H1 (cell line): ENCODE results near the gene PDE4D. TPM values are rescaled to one million over a fixed set of nuclear protein-coding genes. Genes with fewer than 3 reads are reported as not detected.

Source experiments
- CTCF ChIA-PET: fragments of 300-600 bp; sonication (Branson Sonifier 250); formaldehyde crosslinking; loops from one replicate; lab custom pipeline; 2021; ENCODE audit not compliant: partially characterized antibody; lab: Charles Lee
- POLR2A ChIA-PET: fragments of 300-600 bp; sonication (Branson Sonifier 250); formaldehyde crosslinking; loops from one replicate; lab custom pipeline; 2021; ENCODE audit warnings: inconsistent platforms; ENCODE audit not compliant: partially characterized antibody; lab: Charles Lee
- DNase-seq, 2 experiments: peaks; one replicate each; pipeline versions ENCODE4 v3.0.0 to v3.0.0-alpha.2; 2010 to 2022; ENCODE audit warnings: low spot score in 2 of 2, low read depth in 1 of 2, mixed read lengths in 1 of 2
- FAIRE-seq: peaks from 2 replicates; lab custom pipeline; 2011; peaks lifted over from hg19 to GRCh38; lab: Jason Lieb, UNC
- H2AFZ ChIP-seq: 2 replicates; pipeline ENCODE4 v1.8.1; 2012; ENCODE audit warnings: low read length, inconsistent platforms
- H2AK5ac ChIP-seq: 2 replicates; pipeline ENCODE4 v1.6.1; 2013; ENCODE audit warnings: low read depth, low read length
- H2BK120ac ChIP-seq: replicated peaks from 2 replicates; pipeline ENCODE3; 2013; ENCODE audit warnings: low read depth, low read length, inconsistent platforms
- H2BK12ac ChIP-seq: 2 replicates; pipeline ENCODE4 v1.6.1; 2013; ENCODE audit warnings: low read depth, low read length
- H2BK15ac ChIP-seq: 2 replicates; pipeline ENCODE4 v1.6.1; 2013; ENCODE audit warnings: low read length
- H2BK20ac ChIP-seq: 2 replicates; pipeline ENCODE4 v1.6.1; 2013; ENCODE audit warnings: low read length
- H2BK5ac ChIP-seq: 2 replicates; pipeline ENCODE4 v1.6.1; 2013; ENCODE audit warnings: low read depth, low read length
- H3K14ac ChIP-seq: 2 replicates; pipeline ENCODE4 v1.6.1; 2013; ENCODE audit warnings: inconsistent platforms; ENCODE audit not compliant: insufficient read length
- H3K18ac ChIP-seq: 2 replicates; pipeline ENCODE4 v1.6.1; 2013; ENCODE audit warnings: low read length; ENCODE audit errors: extremely low read depth
- H3K23ac ChIP-seq: 2 replicates; pipeline ENCODE4 v1.6.1; 2013; ENCODE audit warnings: inconsistent platforms; ENCODE audit not compliant: insufficient read length
- H3K23me2 ChIP-seq: 2 replicates; pipeline ENCODE4 v1.6.1; 2013; ENCODE audit warnings: low read depth, low read length
- H3K27ac ChIP-seq: 2 replicates; pipeline ENCODE4 v1.6.1; 2011; ENCODE audit warnings: low read depth, low read length, inconsistent platforms
- H3K27me3 ChIP-seq, 4 experiments: replicated peaks in 1 of 4; 1 replicate in 1 of 4; 2 replicates in 3 of 4; pipeline versions ENCODE4 v1.6.1 to v1.8.1; 2011 to 2013; ENCODE audit warnings: low read length in 3 of 4, mild to moderate bottlenecking in 3 of 4, inconsistent platforms in 2 of 4, mixed read lengths in 2 of 4, moderate library complexity in 1 of 4; ENCODE audit not compliant: control insufficient read depth in 3 of 4, insufficient read depth in 3 of 4; ENCODE audit errors: extremely low read depth in 1 of 4
- H3K36me3 ChIP-seq, 4 experiments: 2 replicates each; pipeline versions ENCODE4 v1.6.1 to v1.8.1; 2011 to 2013; ENCODE audit warnings: mild to moderate bottlenecking in 4 of 4, low read length in 3 of 4, moderate library complexity in 2 of 4, control low read depth in 1 of 4, inconsistent platforms in 1 of 4; ENCODE audit not compliant: insufficient read depth in 4 of 4, control insufficient read depth in 2 of 4
- H3K4ac ChIP-seq: replicated peaks from 2 replicates; pipeline ENCODE3; 2013; ENCODE audit warnings: low read length, low read depth, mixed read lengths, inconsistent platforms; ENCODE audit not compliant: insufficient read length
- H3K4me1 ChIP-seq, 4 experiments: replicated peaks in 1 of 4; 1 replicate in 1 of 4; 2 replicates in 3 of 4; pipeline versions ENCODE4 v1.6.1 to v1.8.1; 2011 to 2013; ENCODE audit warnings: low read length in 3 of 4, inconsistent platforms in 2 of 4, mixed read lengths in 1 of 4; ENCODE audit not compliant: insufficient read depth in 4 of 4, control insufficient read depth in 3 of 4
- H3K4me2 ChIP-seq, 2 experiments: 2 replicates each; pipeline versions ENCODE4 v1.6.1 to v1.8.1; 2011 to 2013; ENCODE audit warnings: low read depth in 2 of 2, low read length in 2 of 2, control low read depth in 1 of 2, inconsistent platforms in 1 of 2, mild to moderate bottlenecking in 1 of 2; ENCODE audit not compliant: insufficient read depth in 1 of 2
- H3K4me3 ChIP-seq, 4 experiments: fragments of 200-600, 300-600 bp in 1 of 4; sonication (generic), shearing (Covaris generic), sonication (Bioruptor Twin) in 1 of 4; 2 replicates each; pipeline versions ENCODE4 v1.5.1 to v1.8.1; 2011 to 2016; ENCODE audit warnings: low read length in 4 of 4, low read depth in 3 of 4, control low read depth in 2 of 4, inconsistent platforms in 2 of 4, mild to moderate bottlenecking in 2 of 4, mixed read lengths in 1 of 4, moderate library complexity in 1 of 4; ENCODE audit not compliant: insufficient read depth in 2 of 4; ENCODE audit errors: extremely low read depth in 1 of 4
- H3K56ac ChIP-seq: replicated peaks from 2 replicates; pipeline ENCODE3; 2013; ENCODE audit warnings: low read depth, mild to moderate bottlenecking, mixed read lengths, low read length, inconsistent platforms; ENCODE audit not compliant: insufficient read length
- H3K79me1 ChIP-seq: 2 replicates; pipeline ENCODE4 v1.6.1; 2013; ENCODE audit warnings: low read depth, low read length, control low read depth
- H3K79me2 ChIP-seq, 2 experiments: 2 replicates each; pipeline versions ENCODE4 v1.6.1 to v1.8.1; 2012 to 2013; ENCODE audit warnings: low read length in 2 of 2, mild to moderate bottlenecking in 2 of 2, inconsistent platforms in 1 of 2; ENCODE audit not compliant: insufficient read depth in 2 of 2, control insufficient read depth in 1 of 2
- H3K9ac ChIP-seq, 4 experiments: replicated peaks in 1 of 4; 1 replicate in 1 of 4; 2 replicates in 3 of 4; pipeline versions ENCODE4 v1.6.1 to v1.8.1; 2011 to 2013; ENCODE audit warnings: low read depth in 3 of 4, low read length in 3 of 4, control low read depth in 2 of 4, mild to moderate bottlenecking in 2 of 4, moderate library complexity in 2 of 4, inconsistent platforms in 1 of 4; ENCODE audit errors: extremely low read depth in 1 of 4
- H3K9me3 ChIP-seq, 2 experiments: 2 replicates each; pipeline versions ENCODE4 v1.6.1 to v1.8.1; 2012 to 2013; ENCODE audit warnings: mild to moderate bottlenecking in 2 of 2, moderate library complexity in 2 of 2, control low read depth in 1 of 2, inconsistent platforms in 1 of 2, low read depth in 1 of 2, low read length in 1 of 2, mixed read lengths in 1 of 2; ENCODE audit not compliant: insufficient read depth in 2 of 2
- H4K20me1 ChIP-seq, 2 experiments: replicated peaks in 1 of 2; 2 replicates each; pipeline versions ENCODE3 to v1.8.1; 2011 to 2013; ENCODE audit warnings: inconsistent platforms in 2 of 2, low read length in 2 of 2, mild to moderate bottlenecking in 1 of 2; ENCODE audit not compliant: insufficient read depth in 2 of 2, control insufficient read depth in 1 of 2
- H4K5ac ChIP-seq: 2 replicates; pipeline ENCODE4 v1.6.1; 2013; ENCODE audit warnings: low read length, low read depth, mixed read lengths, inconsistent platforms; ENCODE audit not compliant: insufficient read length
- H4K8ac ChIP-seq: 2 replicates; pipeline ENCODE4 v1.8.0; 2013; ENCODE audit warnings: mild to moderate bottlenecking, moderate library complexity, low read length, inconsistent platforms; ENCODE audit not compliant: insufficient read depth; ENCODE audit errors: extremely low read depth
- H4K91ac ChIP-seq: replicated peaks from 2 replicates; pipeline ENCODE3; 2013; ENCODE audit warnings: low read length, mixed read lengths, inconsistent platforms; ENCODE audit not compliant: insufficient read length
- E2F6 ChIP-seq: IDR thresholded peaks from 2 replicates; pipeline ENCODE4 v1.6.1; 2012; ENCODE audit warnings: inconsistent platforms
- EP300 ChIP-seq, 2 experiments: IDR thresholded peaks; 1 replicate in 1 of 2; 2 replicates in 1 of 2; pipeline ENCODE4 v1.6.1; 2011 to 2012; ENCODE audit warnings: low read depth in 2 of 2, low read length in 2 of 2, mild to moderate bottlenecking in 2 of 2, borderline replicate concordance in 1 of 2, inconsistent platforms in 1 of 2, moderate library complexity in 1 of 2
- SP1 ChIP-seq: IDR thresholded peaks from 2 replicates; pipeline ENCODE4 v1.6.1; 2011; ENCODE audit warnings: low read depth, low read length
- TCF12 ChIP-seq: IDR thresholded peaks from 2 replicates; pipeline ENCODE4 v1.6.1; 2011; ENCODE audit warnings: low read depth, mild to moderate bottlenecking, low read length
- USF2 ChIP-seq: IDR thresholded peaks from 2 replicates; pipeline ENCODE4 v1.6.1; 2011; ENCODE audit warnings: low read length, improper control_type of control experiment
- WGBS, 2 experiments: shearing (Covaris generic) in 1 of 2; methylation state at CpG; one replicate each; pipeline versions ENCODE4 v1.1.6 to v1.1.7; 2013 to 2015; ENCODE audit warnings: low lambda C conversion rate in 2 of 2, mixed read lengths in 2 of 2, inconsistent platforms in 1 of 2, low coverage in 1 of 2, missing lambda C conversion rate in 1 of 2; ENCODE audit not compliant: insufficient replicate concordance in 2 of 2, insufficient coverage in 1 of 2, insufficient read length in 1 of 2; ENCODE audit errors: extremely low coverage in 1 of 2, missing lambda C conversion rate in 1 of 2; 5-methylcytosine and 5-hydroxymethylcytosine counted together
- polyA plus RNA-seq, 7 experiments: library from polyadenylated mRNA; depleted of rRNA in 3 of 7; stranded (reverse) in 5 of 7; unstranded in 2 of 7; fragments of >200 nt in 5 of 7; fragments of 200-250 nt in 2 of 7; gene quantifications; 1 replicate in 5 of 7; 2 replicates in 1 of 7; 4 replicates in 1 of 7; pipeline versions ENCODE4 v1.2.1 to v1.2.3, GENCODE V29; 2011 to 2013; ENCODE audit warnings: missing spikeins in 2 of 7, mixed read lengths in 2 of 7
- total RNA-seq: library from RNA; stranded (reverse); fragmentation: NEBNext Ultra II Directional; extraction: Animal tissue kit (Norgen Biotek cat#: 25700); gene quantifications from 2 replicates; pipeline ENCODE4 v1.2.1, GENCODE V29; 2021

The PDE4D gene
- total and polyA plus RNA-seq, 2 of the 8 experiments (the other 6 are each of a cell fraction or from before 2014, with no cell fraction given): 2.3 to 3.7 TPM

GRCh38 chr5:59738024-59738423, 155.5 kb downstream of the PDE4D start:
- Histone ChIP-seq H3K56ac (no peak overlapping the region), H3K23me2 (no peaks in the 10 kb centered on the region), H2BK15ac (no peak overlapping the region), H3K79me1 (no peaks in the 10 kb centered on the region), H3K27me3 (no peaks in the 10 kb centered on the region), H3K4me2 (no peak overlapping the region), H4K8ac (no peak overlapping the region), H3K79me2 (no peaks in the 10 kb centered on the region), H3K9ac (no peak overlapping the region), H3K27ac (no peak overlapping the region), H4K20me1 (no peaks in the 10 kb centered on the region), H3K4me1 (no peaks in the 10 kb centered on the region), H2BK12ac (no peak overlapping the region), H3K36me3 (no peaks in the 10 kb centered on the region), H3K14ac (no peak overlapping the region), H2BK5ac (no peak overlapping the region), H3K4me3 (no peak overlapping the region), H2BK20ac (no peak overlapping the region), H3K23ac (no peak overlapping the region), H2AK5ac (no peak overlapping the region), H3K9me3 (no peaks in the 10 kb centered on the region), H4K91ac (no peak overlapping the region), H2BK120ac (no peak overlapping the region), H3K4ac (no peak overlapping the region), H4K5ac (no peak overlapping the region), H2AFZ (no peak overlapping the region), H3K18ac (no peak overlapping the region)
- DNase-seq (no peak), FAIRE-seq (no peak)
- 96% methylated on average over 1 of the region's 1 CpG; no CpG with 5 or more reads in 1 of the 2 experiments for WGBS, 2 experiments
- ChIA-PET CTCF (no interaction called here), POLR2A (no interaction called here)
- no peak for TF ChIP-seq TCF12
- TF ChIP-seq EP300 (IDR thresholded peaks at IDR 0.05; ENCODE audit: borderline replicate concordance in 1 of 2, low read depth in 2 of 2, low read length in 2 of 2): no peak
- no peak for TF ChIP-seq E2F6
- no peak for TF ChIP-seq USF2
- TF ChIP-seq SP1: no peak
